CD4-positive, alpha-beta T cell treated with Interleukin-10 for 1 hour (primary cell): ENCODE measurements around the gene AFF2.

Experiments used
- DNase-seq: peaks from one replicate; pipeline ENCODE4 v3.0.0-alpha.2; 2020

AFF2 gene

GRCh38 chrX:148940411-148940996, 440.1 kb downstream of the AFF2 start:
- no peak for DNase-seq

GRCh38 chrX:148942754-148943153, 442.3 kb downstream of the AFF2 start:
- no peak for DNase-seq

GRCh38 chrX:148947399-148947975, 447.1 kb downstream of the AFF2 start:
- no peak for DNase-seq

GRCh38 chrX:148956352-148956751, 455.9 kb downstream of the AFF2 start:
- DNase-seq, result no peak

GRCh38 chrX:148958901-148959300, 458.5 kb downstream of the AFF2 start:
- no peak for DNase-seq

GRCh38 chrX:148960060-148960459, 459.6 kb downstream of the AFF2 start:
- no peak for DNase-seq

GRCh38 chrX:148961985-148962384, 461.6 kb downstream of the AFF2 start:
- DNase-seq, result no peak

- no peak for DNase-seq
Measured at GRCh38 chrX:148976571-148977400, 476.4 kb downstream of the AFF2 start.

GRCh38 chrX:148979786-148980185, 479.4 kb downstream of the AFF2 start:
- no peak for DNase-seq

- no peak for DNase-seq
Measured at GRCh38 chrX:148984238-148984637, 483.8 kb downstream of the AFF2 start.

- no peak for DNase-seq
Measured at GRCh38 chrX:148991502-148991901, 491.1 kb downstream of the AFF2 start.

- no peak for DNase-seq
Measured at GRCh38 chrX:148995661-148996060, 495.2 kb downstream of the AFF2 start.

- no peak for DNase-seq
Measured at GRCh38 chrX:149002320-149002719, 501.9 kb downstream of the AFF2 start.

- no peak for DNase-seq
Measured at GRCh38 chrX:149003863-149004660, 503.6 kb downstream of the AFF2 start.

GRCh38 chrX:149004936-149005335, 504.5 kb downstream of the AFF2 start:
- no peak for DNase-seq

GRCh38 chrX:149006235-149006634, 505.8 kb downstream of the AFF2 start:
- no peak for DNase-seq

GRCh38 chrX:149007423-149007822, 507.0 kb downstream of the AFF2 start:
- DNase-seq, result no peak

- DNase-seq, result no peak
Measured at GRCh38 chrX:149010013-149010852, 509.8 kb downstream of the AFF2 start.

- no peak for DNase-seq
Measured at GRCh38 chrX:149010853-149011224, 510.4 kb downstream of the AFF2 start.

- no peak for DNase-seq
Measured at GRCh38 chrX:149013081-149013480, 512.7 kb downstream of the AFF2 start.

- no peak for DNase-seq
Measured at GRCh38 chrX:149021159-149021558, 520.7 kb downstream of the AFF2 start.

- DNase-seq, result no peak
Measured at GRCh38 chrX:149022485-149022884, 522.1 kb downstream of the AFF2 start.

- no peak for DNase-seq
Measured at GRCh38 chrX:149032449-149032848, 532.0 kb downstream of the AFF2 start.
